PC-3 (cell line): ENCODE measurements around the gene MRM3. TPM values are rescaled to one million over a fixed set of nuclear protein-coding genes. Genes with fewer than 3 reads are reported as not detected.

Experiments
- ATAC-seq: fragments of 200-7000 bp; cut with Tn5 transposase; 2 replicates; pipeline ENCODE4 v1.9.1; 2020; ENCODE audit warnings: mild to moderate bottlenecking, moderate library complexity
- BruUV-seq: library from RNA; stranded (reverse); fragments of 400-500 nt; replicated peaks from 2 replicates; lab custom pipeline; 2021; lab: Mats Ljungman, UMichigan
- CTCF ChIA-PET: fragments of 300-600 bp; sonication (Branson Sonifier 250); formaldehyde crosslinking; loops from one replicate; lab custom pipeline; 2022; ENCODE audit warnings: antibody characterized with exemption; lab: Charles Lee
- POLR2A ChIA-PET: fragments of 300-600 bp; sonication (Branson Sonifier 250); formaldehyde crosslinking; loops from one replicate; lab custom pipeline; 2022; ENCODE audit warnings: antibody characterized with exemption; ENCODE audit not compliant: unreplicated experiment; lab: Charles Lee
- DNase-seq: peaks from one replicate; pipeline ENCODE4 v3.0.0-alpha.2; 2015
- H2AFZ ChIP-seq: fragments of 300-600 bp; sonication (generic); 2 replicates; pipeline ENCODE4 v1.6.0; 2016; ENCODE audit warnings: antibody characterized with exemption, low read length
- H3F3A ChIP-seq: fragments of 300-600 bp; sonication (generic); one replicate; pipeline ENCODE4 v1.6.0; 2017; ENCODE audit warnings: antibody characterized with exemption, low read length, control low read depth, mild to moderate bottlenecking; ENCODE audit not compliant: unreplicated experiment
- H3K27ac ChIP-seq: fragments of 300-600 bp; sonication (generic); 2 replicates; pipeline ENCODE4 v1.5.1; 2016; ENCODE audit warnings: mild to moderate bottlenecking, low read length
- H3K27me3 ChIP-seq: fragments of 300-600 bp; sonication (generic); 2 replicates; pipeline ENCODE4 v1.6.1; 2016; ENCODE audit warnings: low read length, mixed read lengths
- H3K36me3 ChIP-seq: fragments of 300-600 bp; sonication (generic); 2 replicates; pipeline ENCODE4 v1.6.1; 2016; ENCODE audit warnings: low read depth, mixed run types, low read length, mixed read lengths
- H3K4me1 ChIP-seq: fragments of 300-600 bp; sonication (generic); 2 replicates; pipeline ENCODE4 v1.5.1; 2016; ENCODE audit warnings: low read length; ENCODE audit not compliant: insufficient read depth
- H3K4me2 ChIP-seq: fragments of 300-600 bp; sonication (generic); 2 replicates; pipeline ENCODE4 v1.6.0; 2016; ENCODE audit warnings: low read length
- H3K4me3 ChIP-seq: fragments of 300-600 bp; sonication (generic); 2 replicates; pipeline ENCODE4 v1.5.1; 2016; ENCODE audit warnings: mild to moderate bottlenecking, low read length, mixed read lengths
- H3K79me2 ChIP-seq: fragments of 300-600 bp; sonication (generic); 2 replicates; pipeline ENCODE4 v1.6.1; 2017; ENCODE audit warnings: low read length, mixed read lengths
- H3K9ac ChIP-seq: fragments of 300-600 bp; sonication (generic); 2 replicates; pipeline ENCODE4 v1.6.0; 2016; ENCODE audit warnings: mild to moderate bottlenecking, low read length
- H3K9me2 ChIP-seq: fragments of 300-600 bp; sonication (generic); replicated peaks from 2 replicates; pipeline ENCODE4 v1.6.1; 2016; ENCODE audit warnings: mixed run types, low read length, mixed read lengths
- H3K9me3 ChIP-seq: fragments of 300-600 bp; sonication (generic); 2 replicates; pipeline ENCODE4 v1.6.1; 2016; ENCODE audit warnings: low read length, mixed read lengths
- H4K20me1 ChIP-seq: fragments of 300-600 bp; sonication (generic); 2 replicates; pipeline ENCODE4 v1.6.1; 2016; ENCODE audit warnings: low read length, mixed read lengths
- CTCF ChIP-seq: fragments of 300-600 bp; sonication (generic); conservative IDR thresholded peaks from 2 replicates; pipeline ENCODE4 v1.5.1; 2017; ENCODE audit warnings: antibody characterized with exemption, low read depth, mild to moderate bottlenecking, low read length
- EZH2 ChIP-seq: fragments of 300-600 bp; sonication (generic); IDR thresholded peaks from one replicate; pipeline ENCODE4 v1.6.1; 2017; ENCODE audit warnings: antibody characterized with exemption, mild to moderate bottlenecking, low read length; ENCODE audit not compliant: unreplicated experiment
- EZH2phosphoT487 ChIP-seq: fragments of 300-600 bp; sonication (generic); IDR thresholded peaks from 2 replicates; pipeline ENCODE4 v1.6.1; 2018; ENCODE audit warnings: mild to moderate bottlenecking, antibody characterized with exemption, low read length, borderline replicate concordance
- intact Hi-C: fragments of 100-400 bp; cut with micrococcal nuclease; formaldehyde crosslinking; loops from 2 replicates; pipeline ENCODE4 v1.9.0; 2023
- total RNA-seq: library from RNA; depleted of rRNA; stranded (reverse); fragments of >200 nt; gene quantifications from 2 replicates; pipeline ENCODE4 v1.2.3, GENCODE V29; 2014

MRM3 gene
- total RNA-seq, 1 experiment from 2014 or later: 40.4 TPM

GRCh38 chr17:830381-830780 is 48.2 kb downstream of the MRM3 start:
- no peaks in the 10 kb centered on the region for H4K20me1 ChIP-seq
- H3K9ac ChIP-seq: no peak overlapping the region
- BruUV-seq: no TSS peak
- no peaks in the 10 kb centered on the region for H3K79me2 ChIP-seq
- intact Hi-C loops: no loop called here
- ATAC-seq (no peak), DNase-seq (no peak)
- no peaks in the 10 kb centered on the region for H3K4me1 ChIP-seq
- TF ChIP-seq EZH2phosphoT487: no peak
- no peak for TF ChIP-seq CTCF
- no peak for TF ChIP-seq EZH2
- ChIA-PET POLR2A (no interaction called here), CTCF (interaction anchor here (0.6 kb wide), 1 partner anchor 24 kb away, joined by 4 read pairs; no protein-coding TSS in a partner anchor)
- H3K4me2 ChIP-seq: no peak overlapping the region
- H3K27me3 ChIP-seq: no peaks in the 10 kb centered on the region
- no peaks in the 10 kb centered on the region for H3K36me3 ChIP-seq
- no peak overlapping the region for H3K27ac ChIP-seq
- no peaks in the 10 kb centered on the region for H3F3A ChIP-seq
- H2AFZ ChIP-seq: no peak overlapping the region
- no peaks in the 10 kb centered on the region for H3K9me3 ChIP-seq
- H3K4me3 ChIP-seq: no peak overlapping the region
- H3K9me2 ChIP-seq: no peaks in the 10 kb centered on the region

- TF ChIP-seq EZH2 (no peak), CTCF (no peak), EZH2phosphoT487 (no peak)
- POLR2A ChIA-PET: no interaction called here
- H3K4me3 ChIP-seq: no peak overlapping the region
- H4K20me1 ChIP-seq: no peaks in the 10 kb centered on the region
- H3K4me2 ChIP-seq: no peak overlapping the region
- intact Hi-C loops: no loop called here
- no peaks in the 10 kb centered on the region for H3K9me2 ChIP-seq
- H3K4me1 ChIP-seq: no peaks in the 10 kb centered on the region
- no peaks in the 10 kb centered on the region for H3K9me3 ChIP-seq
- ATAC-seq: no peak
- H3F3A ChIP-seq: no peaks in the 10 kb centered on the region
- no peaks in the 10 kb centered on the region for H3K79me2 ChIP-seq
- H3K27me3 ChIP-seq: no peaks in the 10 kb centered on the region
- no TSS peak for BruUV-seq
- no peak for DNase-seq
- CTCF ChIA-PET: interaction anchor here (0.6 kb wide), 1 partner anchor 24 kb away, joined by 4 read pairs; no protein-coding TSS in a partner anchor
- H3K27ac ChIP-seq: no peak overlapping the region
- H3K9ac ChIP-seq: no peak overlapping the region
- H3K36me3 ChIP-seq: no peaks in the 10 kb centered on the region
- no peak overlapping the region for H2AFZ ChIP-seq
Measured at GRCh38 chr17:830950-831349, 48.8 kb downstream of the MRM3 start.

GRCh38 chr17:834136-834535 is 52.0 kb downstream of the MRM3 start:
- intact Hi-C loops: no loop called here
- Histone ChIP-seq H3K79me2 (no peaks in the 10 kb centered on the region), H3K27me3 (no peaks in the 10 kb centered on the region), H3K36me3 (no peaks in the 10 kb centered on the region), H3F3A (no peaks in the 10 kb centered on the region), H4K20me1 (no peaks in the 10 kb centered on the region), H3K9me2 (no peaks in the 10 kb centered on the region), H3K27ac (no peak overlapping the region), H3K4me2 (no peak overlapping the region), H3K4me3 (no peak overlapping the region), H3K4me1 (no peaks in the 10 kb centered on the region), H2AFZ (no peak overlapping the region), H3K9me3 (no peaks in the 10 kb centered on the region), H3K9ac (no peak overlapping the region)
- no peak for TF ChIP-seq EZH2phosphoT487
- no peak for TF ChIP-seq CTCF
- TF ChIP-seq EZH2: no peak
- DNase-seq (no peak), ATAC-seq (no peak)
- POLR2A ChIA-PET: interaction anchor here (0.6 kb wide), 2 partner anchors 13 to 47 kb away, joined by 3 read pairs; no protein-coding TSS in a partner anchor
- CTCF ChIA-PET: no interaction called here
- BruUV-seq: no TSS peak
